Chondrocyte (in vitro differentiated cells): ENCODE data around the gene NPAT. TPM values are rescaled to one million over a fixed set of nuclear protein-coding genes. Genes with fewer than 3 reads are reported as not detected.
"Not testable (repeated sequence)": the region's sequence is repeated elsewhere in the genome, so short reads cannot be mapped to it uniquely, and the experiment has no call there.

Experiments used
- DNase-seq: peaks from one replicate; pipeline ENCODE4 v3.0.0; 2021; ENCODE audit warnings: mixed read lengths, low spot score
- H3K27ac Mint-ChIP-seq: one replicate; pipeline ENCODE4 v1.8.0; 2021; ENCODE audit warnings: mild to moderate bottlenecking, moderate library complexity, mixed read lengths; ENCODE audit not compliant: unreplicated experiment
- H3K27me3 Mint-ChIP-seq: 2 replicates; pipeline ENCODE4 v1.8.0; 2021; ENCODE audit warnings: low read depth, mixed read lengths
- H3K36me3 Mint-ChIP-seq: 2 replicates; pipeline ENCODE4 v1.8.0; 2021; ENCODE audit warnings: low read depth, mixed read lengths
- H3K4me1 Mint-ChIP-seq: 2 replicates; pipeline ENCODE4 v1.8.0; 2021; ENCODE audit warnings: low read depth, mild to moderate bottlenecking, mixed read lengths
- H3K4me3 Mint-ChIP-seq: one replicate; pipeline ENCODE4 v1.8.0; 2021; ENCODE audit warnings: mild to moderate bottlenecking, moderate library complexity, mixed read lengths; ENCODE audit not compliant: unreplicated experiment
- H3K9me3 Mint-ChIP-seq: 2 replicates; pipeline ENCODE4 v1.8.0; 2021; ENCODE audit warnings: low read depth, mixed read lengths
- CTCF ChIP-seq: fragments of 200-600 bp; sonication (generic); IDR thresholded peaks from 2 replicates; pipeline ENCODE4 v1.5.0; 2021; ENCODE audit warnings: antibody characterized with exemption, mild to moderate bottlenecking, moderate library complexity
- total RNA-seq: library from RNA; stranded (reverse); gene quantifications from 3 replicates; pipeline ENCODE4 v1.2.1, GENCODE V29; 2021

The NPAT gene
- total RNA-seq, 1 donor from 2014 or later = 9.7 TPM

- no peaks in the 10 kb centered on the region for H3K27me3 Mint-ChIP-seq
- H3K9me3 Mint-ChIP-seq = no peaks in the 10 kb centered on the region
- no peak for TF ChIP-seq CTCF
- DNase-seq = no peak
- H3K27ac Mint-ChIP-seq = no peak overlapping the region
- H3K4me1 Mint-ChIP-seq = no peaks in the 10 kb centered on the region
- H3K36me3 Mint-ChIP-seq = peaks cover 31% of the 10 kb centered on the region
- no peak overlapping the region for H3K4me3 Mint-ChIP-seq
Measured at GRCh38 chr11:108142304-108142703, 80.1 kb downstream of the NPAT start.

GRCh38 chr11:108137212-108137611 is 85.2 kb downstream of the NPAT start:
- H3K4me3 Mint-ChIP-seq = no peak overlapping the region
- no peak for TF ChIP-seq CTCF
- H3K27ac Mint-ChIP-seq = no peak overlapping the region
- no peaks in the 10 kb centered on the region for H3K27me3 Mint-ChIP-seq
- no peak for DNase-seq
- peaks cover 17% of the 10 kb centered on the region for H3K36me3 Mint-ChIP-seq
- H3K4me1 Mint-ChIP-seq = peaks cover 3% of the 10 kb centered on the region
- no peaks in the 10 kb centered on the region for H3K9me3 Mint-ChIP-seq

- no peak overlapping the region for H3K4me3 Mint-ChIP-seq
- H3K27me3 Mint-ChIP-seq = no peaks in the 10 kb centered on the region
- no peaks in the 10 kb centered on the region for H3K9me3 Mint-ChIP-seq
- TF ChIP-seq CTCF = peak; percentile 71
- DNase-seq = no peak
- peaks cover 3% of the 10 kb centered on the region for H3K4me1 Mint-ChIP-seq
- H3K36me3 Mint-ChIP-seq = peaks cover 17% of the 10 kb centered on the region
- H3K27ac Mint-ChIP-seq = no peak overlapping the region
Measured at GRCh38 chr11:108135845-108136544, 86.4 kb downstream of the NPAT start.

- Mint-ChIP-seq H3K27ac (peak overlapping the region; percentile 45), H3K36me3 (peaks cover 16% of the 10 kb centered on the region)
- not testable (repeated sequence) for H3K27me3 Mint-ChIP-seq, H3K9me3 Mint-ChIP-seq, H3K4me1 Mint-ChIP-seq, H3K4me3 Mint-ChIP-seq, DNase-seq
Measured at GRCh38 chr11:108132993-108133538, 89.4 kb downstream of the NPAT start.

GRCh38 chr11:108131993-108132392 is 90.4 kb downstream of the NPAT start:
- no peak for TF ChIP-seq CTCF
- no peak for DNase-seq
- H3K27me3 Mint-ChIP-seq = no peaks in the 10 kb centered on the region
- peaks cover 17% of the 10 kb centered on the region for H3K36me3 Mint-ChIP-seq
- no peak overlapping the region for H3K27ac Mint-ChIP-seq
- H3K4me1 Mint-ChIP-seq = peaks cover 3% of the 10 kb centered on the region
- no peaks in the 10 kb centered on the region for H3K9me3 Mint-ChIP-seq
- H3K4me3 Mint-ChIP-seq = no peak overlapping the region

- TF ChIP-seq CTCF = no peak
- no peak for DNase-seq
- H3K27ac Mint-ChIP-seq = no peak overlapping the region
- no peaks in the 10 kb centered on the region for H3K27me3 Mint-ChIP-seq
- peaks cover 17% of the 10 kb centered on the region for H3K36me3 Mint-ChIP-seq
- peaks cover 10% of the 10 kb centered on the region for H3K4me1 Mint-ChIP-seq
- no peaks in the 10 kb centered on the region for H3K9me3 Mint-ChIP-seq
- H3K4me3 Mint-ChIP-seq = no peak overlapping the region
Measured at GRCh38 chr11:108128772-108129171, 93.7 kb downstream of the NPAT start.
